HepG2 (cell line): ENCODE measurements around the gene ANKRD35. TPM values are rescaled to one million over a fixed set of nuclear protein-coding genes. Genes with fewer than 3 reads are reported as not detected.

Source experiments
- ADNP ChIP-seq: sonication (generic); formaldehyde crosslinking; IDR thresholded peaks from 2 replicates; pipeline ENCODE4 v1.4.0; 2020; ENCODE audit warnings: missing genetic modification reagents
- KMT2B ChIP-seq: IDR thresholded peaks from 2 replicates; pipeline ENCODE4 v1.6.1; 2016; ENCODE audit warnings: missing genetic modification reagents, missing compliant biosample characterization
- MYC ChIP-seq: sonication (generic); formaldehyde crosslinking; IDR thresholded peaks from 2 replicates; pipeline ENCODE4 v1.9.0; 2021; ENCODE audit warnings: missing genetic modification reagents, borderline replicate concordance
- NFRKB ChIP-seq: fragments of 450-650 bp; IDR thresholded peaks from 2 replicates; pipeline ENCODE4 v1.6.1; 2017
- NR2C2 ChIP-seq: sonication (generic); formaldehyde crosslinking; IDR thresholded peaks from 2 replicates; pipeline ENCODE4 v1.4.0; 2020; ENCODE audit warnings: missing genetic modification reagents, mild to moderate bottlenecking, moderate library complexity, borderline replicate concordance
- POLR2AphosphoS2 ChIP-seq: IDR thresholded peaks from 2 replicates; pipeline ENCODE4 v1.6.1; 2011; ENCODE audit warnings: low read depth, low read length, improper control_type of control experiment
- PRPF4 ChIP-seq: fragments of 200-400 bp; formaldehyde crosslinking; IDR thresholded peaks from 2 replicates; pipeline ENCODE4 v1.6.1; 2016; ENCODE audit warnings: low read length, low read depth; ENCODE audit not compliant: poor library complexity, severe bottlenecking
- RNF219 ChIP-seq: sonication (generic); formaldehyde crosslinking; IDR thresholded peaks from 2 replicates; pipeline ENCODE4 v1.5.0; 2020; ENCODE audit warnings: mild to moderate bottlenecking, missing genetic modification reagents
- ZBTB40 ChIP-seq, 2 experiments: fragments of 450-650 bp in 1 of 2; sonication (generic) in 1 of 2; formaldehyde crosslinking in 1 of 2; IDR thresholded peaks; 2 replicates each; pipeline versions ENCODE4 v1.6.1 to v1.8.0; 2016 to 2022; ENCODE audit warnings: antibody characterized with exemption in 1 of 2, mild to moderate bottlenecking in 1 of 2, missing genetic modification reagents in 1 of 2
- ZFP90 ChIP-seq: sonication (generic); formaldehyde crosslinking; IDR thresholded peaks from 2 replicates; pipeline ENCODE4 v1.8.0; 2022; ENCODE audit warnings: missing genetic modification reagents, mild to moderate bottlenecking, inconsistent platforms, borderline replicate concordance
- ZNF546 ChIP-seq: sonication (generic); formaldehyde crosslinking; conservative IDR thresholded peaks from 2 replicates; pipeline ENCODE4 v1.8.1; 2023; ENCODE audit warnings: mild to moderate bottlenecking, missing genetic modification reagents
- ZNF569 ChIP-seq: sonication (generic); formaldehyde crosslinking; IDR thresholded peaks from 2 replicates; pipeline ENCODE4 v1.5.0; 2020; ENCODE audit warnings: mild to moderate bottlenecking, missing genetic modification reagents, moderate library complexity, borderline replicate concordance
- ZNF670 ChIP-seq: sonication (generic); formaldehyde crosslinking; IDR thresholded peaks from 2 replicates; pipeline ENCODE4 v1.8.0; 2022; ENCODE audit warnings: mild to moderate bottlenecking, missing genetic modification reagents, borderline replicate concordance
- ZSCAN25 ChIP-seq: sonication (generic); formaldehyde crosslinking; IDR thresholded peaks from 2 replicates; pipeline ENCODE4 v1.8.0; 2022; ENCODE audit warnings: mild to moderate bottlenecking, missing genetic modification reagents
- polyA plus RNA-seq, 8 experiments: library from polyadenylated mRNA; depleted of rRNA in 3 of 8; stranded (reverse) in 7 of 8; unstranded in 1 of 8; fragments of >200 nt; fragmentation: Illumina TruSeq in 4 of 8; extraction: Trizol in 4 of 8; gene quantifications; 2 replicates each; pipeline versions ENCODE4 v1.2.1 to v1.2.3, GENCODE V29; 2011 to 2016; ENCODE audit warnings: low read depth in 4 of 8, missing spikeins in 1 of 8, mixed read lengths in 1 of 8; ENCODE audit not compliant: insufficient read depth in 1 of 8
- total RNA-seq, 5 experiments: library from RNA; depleted of rRNA; stranded (reverse); fragments of >200 nt; fragmentation: Illumina TruSeq; extraction: Trizol; gene quantifications; 2 replicates each; pipeline ENCODE4 v1.2.3, GENCODE V29; 2016; ENCODE audit warnings: low read depth in 1 of 5

Gene ANKRD35
- total and polyA plus RNA-seq, 2 of the 13 experiments (the other 11 are each of a cell fraction or from before 2014, with no cell fraction given) = 0.02 TPM; not detected in 1

- TF ChIP-seq ZFP90 (CRISPR knock-in tag) (no peak), NFRKB (0 out of 2 replicates have a peak, but pooled peaks have one; percentile 64), POLR2AphosphoS2 (peak; percentile 62; the same call in 1 of the 2 replicates), PRPF4 (no peak), ZSCAN25 (CRISPR knock-in tag) (no peak), NR2C2 (peak; percentile 99), MYC (CRISPR knock-in tag) (peak; percentile 57; the same call in 1 of the 2 replicates), ZBTB40 (IDR thresholded peaks at IDR 0.05) (no peak), ZBTB40 (CRISPR knock-in tag; IDR thresholded peaks at IDR 0.05) (no peak; the same call in 1 of the 2 replicates), RNF219 (CRISPR knock-in tag) (no peak), KMT2B (CRISPR knock-in tag) (peak; percentile 86), ZNF546 (CRISPR knock-in tag) (no peak), ADNP (CRISPR knock-in tag) (no peak), ZNF670 (no peak), ZNF569 (CRISPR knock-in tag) (no peak)
These were observed 41.6 kb upstream of the ANKRD35 start, which contains the start of gene RBM8A (continued) for GRCh38 chr1:145927063-145927886.
